ENCODE data around the gene PRDM16. TPM values are rescaled to one million over a fixed set of nuclear protein-coding genes. Genes with fewer than 3 reads are reported as not detected.
A peak's percentile ranks its signal among the peaks of the same experiment; 100 is the strongest.

Gene PRDM16
- total RNA-seq, 4 donors from 2014 or later: 0.41 to 0.95 TPM; not detected in 2

DNA sequence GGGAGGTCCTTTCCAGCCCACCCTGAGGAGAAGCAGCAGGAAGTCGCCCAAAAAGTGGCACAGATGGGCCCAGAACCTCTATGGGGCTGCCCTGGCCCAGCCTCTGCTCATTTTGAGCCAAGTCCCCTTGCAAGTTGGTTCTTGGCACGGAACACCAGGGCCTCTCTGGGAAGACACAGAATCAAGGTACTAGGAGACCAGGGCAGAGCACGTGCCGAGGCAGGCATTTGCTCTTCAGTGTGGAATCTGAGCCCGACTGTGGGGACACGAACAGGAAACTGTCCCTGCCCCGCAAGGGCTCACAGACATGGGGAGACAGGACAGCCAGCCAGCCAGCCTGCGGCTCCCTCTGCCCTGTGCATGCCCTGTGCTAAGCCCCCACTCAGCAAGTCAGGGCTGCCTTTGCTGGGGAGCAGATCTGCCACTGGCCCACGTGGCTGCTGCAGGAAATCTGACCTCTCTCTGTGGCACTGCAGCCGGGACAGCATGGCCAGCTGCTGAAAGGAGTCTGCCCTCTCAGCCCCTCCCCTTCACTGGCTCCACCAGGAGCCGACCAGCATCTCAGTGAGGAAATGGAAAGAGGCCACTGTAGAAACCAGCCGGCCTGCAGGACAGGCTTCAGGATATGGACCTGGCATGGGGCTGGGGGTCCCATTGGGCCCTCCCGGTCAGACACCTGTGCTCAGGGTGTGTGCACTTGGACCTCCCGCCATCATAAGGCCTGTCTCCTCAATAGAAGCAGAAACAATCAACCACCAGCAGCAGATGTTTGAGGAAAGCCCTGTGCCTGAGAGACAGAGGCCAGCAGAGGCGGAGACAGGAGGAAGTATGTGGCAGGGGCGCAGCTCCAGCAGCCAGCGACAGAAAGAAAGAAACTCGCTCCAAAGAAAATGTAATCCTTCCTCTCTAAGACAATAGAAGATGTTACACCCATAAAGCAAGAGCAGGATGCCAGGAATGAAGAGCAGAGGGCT is 389.2 kb downstream of the PRDM16 start:
- TF ChIP-seq, protein P1, sequence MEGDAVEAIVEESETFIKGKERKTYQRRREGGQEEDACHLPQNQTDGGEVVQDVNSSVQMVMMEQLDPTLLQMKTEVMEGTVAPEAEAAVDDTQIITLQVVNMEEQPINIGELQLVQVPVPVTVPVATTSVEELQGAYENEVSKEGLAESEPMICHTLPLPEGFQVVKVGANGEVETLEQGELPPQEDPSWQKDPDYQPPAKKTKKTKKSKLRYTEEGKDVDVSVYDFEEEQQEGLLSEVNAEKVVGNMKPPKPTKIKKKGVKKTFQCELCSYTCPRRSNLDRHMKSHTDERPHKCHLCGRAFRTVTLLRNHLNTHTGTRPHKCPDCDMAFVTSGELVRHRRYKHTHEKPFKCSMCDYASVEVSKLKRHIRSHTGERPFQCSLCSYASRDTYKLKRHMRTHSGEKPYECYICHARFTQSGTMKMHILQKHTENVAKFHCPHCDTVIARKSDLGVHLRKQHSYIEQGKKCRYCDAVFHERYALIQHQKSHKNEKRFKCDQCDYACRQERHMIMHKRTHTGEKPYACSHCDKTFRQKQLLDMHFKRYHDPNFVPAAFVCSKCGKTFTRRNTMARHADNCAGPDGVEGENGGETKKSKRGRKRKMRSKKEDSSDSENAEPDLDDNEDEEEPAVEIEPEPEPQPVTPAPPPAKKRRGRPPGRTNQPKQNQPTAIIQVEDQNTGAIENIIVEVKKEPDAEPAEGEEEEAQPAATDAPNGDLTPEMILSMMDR (IDR thresholded peaks at IDR 0.05): no peak
- peak; percentile 11 for TF ChIP-seq POLR2A (IDR thresholded peaks at IDR 0.05)
- 23 to 40% methylated on average over 5 to 10 of the region's 18 CpGs for WGBS, 2 donors (ENCODE audit: low coverage in 1 of 2)
- in situ Hi-C loops (cut with MboI; ENCODE audit: low pct_ligation_motif_present in 1 of 4, low pct_unique_long_range_greater_than_20kb in 1 of 4, low sequenced_read_pairs in 3 of 4) (no loop called here), intact Hi-C loops (cut with DNase I; ENCODE audit: low total_unique reads) (no loop called here)
- no peaks in the 10 kb centered on the region for H3K9me3 ChIP-seq
- peaks cover 20% of the 10 kb centered on the region for H3K27me3 ChIP-seq
- DNase-seq: peak; percentile 54
- no peaks in the 10 kb centered on the region for H3K36me3 ChIP-seq
- no peak overlapping the region for H3K4me3 ChIP-seq
- peak overlapping the region; percentile 89 to 93 (median 92) for H3K27ac ChIP-seq
- H3K4me1 ChIP-seq: peaks cover 33 to 80% (median 77%) of the 10 kb centered on the region in 4 donors

- Histone ChIP-seq H3K4me3 (no peak overlapping the region), H3K36me3 (no peaks in the 10 kb centered on the region), H3K27ac (peak overlapping the region; percentile 89 to 93 (median 92)), H3K27me3 (peaks cover 9% of the 10 kb centered on the region), H3K4me1 (peaks cover 23 to 69% (median 66%) of the 10 kb centered on the region in 4 donors), H3K9me3 (no peaks in the 10 kb centered on the region)
- TF ChIP-seq, protein P1 (IDR thresholded peaks at IDR 0.05): no peak
- no peak for TF ChIP-seq POLR2A (IDR thresholded peaks at IDR 0.05)
- no peak for TF ChIP-seq EP300 (IDR thresholded peaks at IDR 0.05; ENCODE audit: low read depth)
- TF ChIP-seq POLR2AphosphoS5 (IDR thresholded peaks at IDR 0.05): no peak
- intact Hi-C loops (cut with DNase I; ENCODE audit: low total_unique reads) (no loop called here), in situ Hi-C loops (cut with MboI; ENCODE audit: low pct_ligation_motif_present in 1 of 4, low pct_unique_long_range_greater_than_20kb in 1 of 4, low sequenced_read_pairs in 3 of 4) (no loop called here)
- DNase-seq: peak; percentile 47
- 64 to 79% methylated on average over 10 to 24 of the region's 24 CpGs for WGBS, 2 donors (ENCODE audit: low coverage in 1 of 2)
Observed at GRCh38 chr1:3459051-3459908, 390.3 kb downstream of the PRDM16 start.

- in situ Hi-C loops (cut with MboI; ENCODE audit: low pct_ligation_motif_present in 1 of 4, low pct_unique_long_range_greater_than_20kb in 1 of 4, low sequenced_read_pairs in 3 of 4) (no loop called here), intact Hi-C loops (cut with DNase I; ENCODE audit: low total_unique reads) (no loop called here)
- Histone ChIP-seq H3K27me3 (peaks cover 2% of the 10 kb centered on the region), H3K27ac (peak overlapping the region; percentile 89 to 93 (median 92)), H3K9me3 (no peaks in the 10 kb centered on the region), H3K4me1 (peaks cover 23 to 63% (median 60%) of the 10 kb centered on the region in 4 donors), H3K36me3 (no peaks in the 10 kb centered on the region), H3K4me3 (no peak overlapping the region)
- peak; percentile 91 for DNase-seq
- 47% methylated on average over 22 of the region's 23 CpGs; no CpG with 5 or more reads in 1 of the 2 donors for WGBS, 2 donors (ENCODE audit: low coverage in 1 of 2)
- TF ChIP-seq POLR2AphosphoS5 (IDR thresholded peaks at IDR 0.05) (peak in 2 of 3 donors; percentile 69 to 81), EP300 (IDR thresholded peaks at IDR 0.05; ENCODE audit: low read depth) (no peak), POLR2A (IDR thresholded peaks at IDR 0.05) (peak; percentile 55)
- TF ChIP-seq, protein P1 (IDR thresholded peaks at IDR 0.05): no peak
Observed at GRCh38 chr1:3459940-3460671, 391.1 kb downstream of the PRDM16 start.
